Measurements from ENCODE around the gene EXO1. TPM values are rescaled to one million over a fixed set of nuclear protein-coding genes. Genes with fewer than 3 reads are reported as not detected.

EXO1 gene
- total and polyA plus RNA-seq, 9 of the 15 experiments (the other 6 are each of a cell fraction or from before 2014, with no cell fraction given), result 36.0 to 125 (median 83.9) TPM

DNA sequence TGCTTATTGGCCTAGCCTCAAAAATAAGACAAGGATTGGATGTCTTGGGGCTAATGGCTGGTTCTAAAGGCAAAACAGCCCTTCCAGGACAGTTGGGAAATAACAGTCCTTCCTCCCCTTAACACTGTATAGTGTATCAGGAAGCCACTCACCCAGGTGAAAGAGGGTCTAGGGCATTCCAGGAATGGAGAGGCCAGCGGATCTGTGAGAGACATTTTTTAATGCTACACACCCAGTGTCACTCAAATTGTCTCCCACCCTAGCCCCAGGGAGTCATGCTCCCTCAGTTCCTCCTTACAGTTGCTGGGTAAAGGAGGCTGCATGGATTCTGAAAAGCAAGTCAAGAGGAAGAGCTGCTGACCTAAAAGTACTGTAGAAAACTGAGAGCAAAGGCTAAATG, 24.1 kb upstream of the EXO1 start:
- in situ Hi-C loops (cut with MboI), result no loop called here
- FAIRE-seq, result no peak
- TF ChIP-seq, protein P1, sequence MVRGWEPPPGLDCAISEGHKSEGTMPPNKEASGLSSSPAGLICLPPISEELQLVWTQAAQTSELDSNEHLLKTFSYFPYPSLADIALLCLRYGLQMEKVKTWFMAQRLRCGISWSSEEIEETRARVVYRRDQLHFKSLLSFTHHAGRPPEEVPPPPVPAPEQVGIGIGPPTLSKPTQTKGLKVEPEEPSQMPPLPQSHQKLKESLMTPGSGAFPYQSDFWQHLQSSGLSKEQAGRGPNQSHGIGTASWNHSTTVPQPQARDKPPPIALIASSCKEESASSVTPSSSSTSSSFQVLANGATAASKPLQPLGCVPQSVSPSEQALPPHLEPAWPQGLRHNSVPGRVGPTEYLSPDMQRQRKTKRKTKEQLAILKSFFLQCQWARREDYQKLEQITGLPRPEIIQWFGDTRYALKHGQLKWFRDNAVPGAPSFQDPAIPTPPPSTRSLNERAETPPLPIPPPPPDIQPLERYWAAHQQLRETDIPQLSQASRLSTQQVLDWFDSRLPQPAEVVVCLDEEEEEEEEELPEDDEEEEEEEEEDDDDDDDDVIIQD (CRISPR knock-in tag; IDR thresholded peaks at IDR 0.05), result no peak
- peak; percentile 23 to 37; a peak in 1 of 4 replicates for TF ChIP-seq SIX5 (IDR thresholded peaks at IDR 0.05; ENCODE audit: borderline replicate concordance in 1 of 2, insufficient read depth in 1 of 2, low read depth in 1 of 2, low read length in 2 of 2)
- TF ChIP-seq TEAD4 (IDR thresholded peaks at IDR 0.05; ENCODE audit: low read length), result peak; percentile 62
- no peak for TF ChIP-seq TEAD4 (CRISPR knock-in tag; IDR thresholded peaks at IDR 0.05; ENCODE audit: borderline replicate concordance)
- TF ChIP-seq, protein P2, sequence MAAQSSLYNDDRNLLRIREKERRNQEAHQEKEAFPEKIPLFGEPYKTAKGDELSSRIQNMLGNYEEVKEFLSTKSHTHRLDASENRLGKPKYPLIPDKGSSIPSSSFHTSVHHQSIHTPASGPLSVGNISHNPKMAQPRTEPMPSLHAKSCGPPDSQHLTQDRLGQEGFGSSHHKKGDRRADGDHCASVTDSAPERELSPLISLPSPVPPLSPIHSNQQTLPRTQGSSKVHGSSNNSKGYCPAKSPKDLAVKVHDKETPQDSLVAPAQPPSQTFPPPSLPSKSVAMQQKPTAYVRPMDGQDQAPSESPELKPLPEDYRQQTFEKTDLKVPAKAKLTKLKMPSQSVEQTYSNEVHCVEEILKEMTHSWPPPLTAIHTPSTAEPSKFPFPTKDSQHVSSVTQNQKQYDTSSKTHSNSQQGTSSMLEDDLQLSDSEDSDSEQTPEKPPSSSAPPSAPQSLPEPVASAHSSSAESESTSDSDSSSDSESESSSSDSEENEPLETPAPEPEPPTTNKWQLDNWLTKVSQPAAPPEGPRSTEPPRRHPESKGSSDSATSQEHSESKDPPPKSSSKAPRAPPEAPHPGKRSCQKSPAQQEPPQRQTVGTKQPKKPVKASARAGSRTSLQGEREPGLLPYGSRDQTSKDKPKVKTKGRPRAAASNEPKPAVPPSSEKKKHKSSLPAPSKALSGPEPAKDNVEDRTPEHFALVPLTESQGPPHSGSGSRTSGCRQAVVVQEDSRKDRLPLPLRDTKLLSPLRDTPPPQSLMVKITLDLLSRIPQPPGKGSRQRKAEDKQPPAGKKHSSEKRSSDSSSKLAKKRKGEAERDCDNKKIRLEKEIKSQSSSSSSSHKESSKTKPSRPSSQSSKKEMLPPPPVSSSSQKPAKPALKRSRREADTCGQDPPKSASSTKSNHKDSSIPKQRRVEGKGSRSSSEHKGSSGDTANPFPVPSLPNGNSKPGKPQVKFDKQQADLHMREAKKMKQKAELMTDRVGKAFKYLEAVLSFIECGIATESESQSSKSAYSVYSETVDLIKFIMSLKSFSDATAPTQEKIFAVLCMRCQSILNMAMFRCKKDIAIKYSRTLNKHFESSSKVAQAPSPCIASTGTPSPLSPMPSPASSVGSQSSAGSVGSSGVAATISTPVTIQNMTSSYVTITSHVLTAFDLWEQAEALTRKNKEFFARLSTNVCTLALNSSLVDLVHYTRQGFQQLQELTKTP (IDR thresholded peaks at IDR 0.05; ENCODE audit: low read depth in 1 of 2, partially characterized antibody in 2 of 2), result peak in 1 of 2 experiments; percentile 19
- TF ChIP-seq, protein P3, sequence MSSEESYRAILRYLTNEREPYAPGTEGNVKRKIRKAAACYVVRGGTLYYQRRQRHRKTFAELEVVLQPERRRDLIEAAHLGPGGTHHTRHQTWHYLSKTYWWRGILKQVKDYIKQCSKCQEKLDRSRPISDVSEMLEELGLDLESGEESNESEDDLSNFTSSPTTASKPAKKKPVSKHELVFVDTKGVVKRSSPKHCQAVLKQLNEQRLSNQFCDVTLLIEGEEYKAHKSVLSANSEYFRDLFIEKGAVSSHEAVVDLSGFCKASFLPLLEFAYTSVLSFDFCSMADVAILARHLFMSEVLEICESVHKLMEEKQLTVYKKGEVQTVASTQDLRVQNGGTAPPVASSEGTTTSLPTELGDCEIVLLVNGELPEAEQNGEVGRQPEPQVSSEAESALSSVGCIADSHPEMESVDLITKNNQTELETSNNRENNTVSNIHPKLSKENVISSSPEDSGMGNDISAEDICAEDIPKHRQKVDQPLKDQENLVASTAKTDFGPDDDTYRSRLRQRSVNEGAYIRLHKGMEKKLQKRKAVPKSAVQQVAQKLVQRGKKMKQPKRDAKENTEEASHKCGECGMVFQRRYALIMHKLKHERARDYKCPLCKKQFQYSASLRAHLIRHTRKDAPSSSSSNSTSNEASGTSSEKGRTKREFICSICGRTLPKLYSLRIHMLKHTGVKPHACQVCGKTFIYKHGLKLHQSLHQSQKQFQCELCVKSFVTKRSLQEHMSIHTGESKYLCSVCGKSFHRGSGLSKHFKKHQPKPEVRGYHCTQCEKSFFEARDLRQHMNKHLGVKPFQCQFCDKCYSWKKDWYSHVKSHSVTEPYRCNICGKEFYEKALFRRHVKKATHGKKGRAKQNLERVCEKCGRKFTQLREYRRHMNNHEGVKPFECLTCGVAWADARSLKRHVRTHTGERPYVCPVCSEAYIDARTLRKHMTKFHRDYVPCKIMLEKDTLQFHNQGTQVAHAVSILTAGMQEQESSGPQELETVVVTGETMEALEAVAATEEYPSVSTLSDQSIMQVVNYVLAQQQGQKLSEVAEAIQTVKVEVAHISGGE (CRISPR knock-in tag; IDR thresholded peaks at IDR 0.05), result peak in 2 of 3 experiments; percentile 90 to 97; a peak in 4 of 6 replicates
- TF ChIP-seq JUND (IDR thresholded peaks at IDR 0.05; ENCODE audit: borderline replicate concordance, low read depth, low read length), result no peak
- TF ChIP-seq JUND (tag; IDR thresholded peaks at IDR 0.05; ENCODE audit: borderline replicate concordance, low read depth, low read length), result 0 out of 3 replicates have a peak, but pooled peaks have one; percentile 31
- TF ChIP-seq KLF16 (IDR thresholded peaks at IDR 0.05), result no peak
- TF ChIP-seq CBX3 (IDR thresholded peaks at IDR 0.05; ENCODE audit: borderline replicate concordance in 1 of 2, low read length in 2 of 2), result peak in 1 of 2 experiments; percentile 97; a peak in 2 of 3 replicates
- TF ChIP-seq SMAD4 (CRISPR knock-in tag; conservative IDR thresholded peaks at IDR 0.05), result 0 out of 2 replicates have a peak, but pooled peaks have one; percentile 33
- peak; percentile 80 for TF ChIP-seq C11orf30 (IDR thresholded peaks at IDR 0.05; ENCODE audit: low read depth)

More for the DNA sequence above, 24.1 kb upstream of the EXO1 start:
- H3K9me3 ChIP-seq (replicated peaks; ENCODE audit: control insufficient read depth, insufficient read depth, low read depth, low read length), result 0 out of 2 replicates have a peak, but pooled peaks cover 2% of the 10 kb centered on the region
- ATAC-seq, result peak; percentile 82
- no TSS peak for BruUV-seq (replicated peaks)
- H2AFZ ChIP-seq (ENCODE audit: low read depth, low read length), result peak overlapping the region; percentile 95
- H3K4me2 ChIP-seq (ENCODE audit: insufficient read depth, low read length), result peak overlapping the region; percentile 78
- no peaks in the 10 kb centered on the region for H3K79me2 ChIP-seq (ENCODE audit: control insufficient read depth, insufficient read depth, low read length)
- 50% methylated on average over 1 of the region's 1 CpG for WGBS (ENCODE audit: insufficient coverage, low coverage, missing lambda C conversion rate)
- intact Hi-C loops (cut with micrococcal nuclease), result no loop called here
- H3K27ac ChIP-seq (ENCODE audit: extremely low read depth, low read depth, low read length), result peak overlapping the region; percentile 54
- peaks cover 0 to 11% of the 10 kb centered on the region in 2 experiments; a peak in 3 of 5 replicates for H3K4me1 ChIP-seq (replicated peaks in 1 of 2; ENCODE audit: control insufficient read depth in 2 of 2, insufficient read depth in 2 of 2, low read length in 2 of 2)
- ChIA-PET CTCF (ENCODE audit: low intra/inter-chr PET ratio) (no interaction called here), POLR2A (interaction anchor here (1.0 to 1.7 kb wide), 7 partner anchors 9 to 196 kb away, joined by 3 to 5 read pairs (median 4); no protein-coding TSS in a partner anchor)
- H3K27me3 ChIP-seq (ENCODE audit: control insufficient read depth in 2 of 2, insufficient read depth in 2 of 2, low read length in 2 of 2), result no peaks in the 10 kb centered on the region
- H3K9ac ChIP-seq (ENCODE audit: insufficient read depth in 1 of 2, low read depth in 2 of 2, low read length in 2 of 2), result peak overlapping the region; percentile 29 to 58; a peak in 3 of 4 replicates
- peak in 2 of 4 experiments; percentile 52 to 55 for DNase-seq (ENCODE audit: extremely low read depth in 1 of 4, low spot score in 3 of 4)
- H3K36me3 ChIP-seq (ENCODE audit: control insufficient read depth, insufficient read depth, low read length), result no peaks in the 10 kb centered on the region
- H3K9me1 ChIP-seq (ENCODE audit: control insufficient read depth, insufficient read depth, low read length), result no peaks in the 10 kb centered on the region
- peak overlapping the region; percentile 43 for H3K4me3 ChIP-seq
- H4K20me1 ChIP-seq (replicated peaks; ENCODE audit: control insufficient read depth, insufficient read depth, low read length), result no peaks in the 10 kb centered on the region
